GM19239 (cell line): ENCODE results near the gene SCYGR7.
"Not testable (repeated sequence)": the region's sequence is repeated elsewhere in the genome, so short reads cannot be mapped to it uniquely, and the experiment has no call there.

Experiments used
- DNase-seq: peaks from one replicate; pipeline ENCODE4 v3.0.0; 2011; ENCODE audit warnings: low spot score; ENCODE audit not compliant: insufficient read length
- FAIRE-seq: peaks from 2 replicates; lab custom pipeline; 2011; peaks lifted over from hg19 to GRCh38; lab: Jason Lieb, UNC

SCYGR7 gene

GRCh38 chr2:227748079-227748478, 19.9 kb downstream of the SCYGR7 start:
- FAIRE-seq (no peak), DNase-seq (no peak)

DNA sequence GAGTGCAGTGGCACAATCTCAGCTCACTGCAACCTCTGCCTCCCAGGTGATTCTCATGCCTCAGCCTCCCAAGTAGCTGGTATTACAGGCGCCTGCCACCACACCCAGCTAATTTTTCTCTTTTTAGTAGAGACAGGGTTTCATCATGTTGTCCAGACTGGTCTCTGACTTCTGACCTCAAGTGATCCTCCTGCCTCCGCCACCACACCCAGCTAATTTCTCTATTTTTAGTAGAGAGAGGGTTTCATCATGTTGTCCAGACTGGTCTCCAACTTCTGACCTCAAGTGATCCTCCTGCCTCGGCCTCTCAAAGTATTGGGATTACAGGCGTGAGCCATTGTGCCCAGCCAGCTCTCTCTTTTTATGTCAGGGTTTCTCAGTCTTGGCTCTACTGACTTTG, 28.1 kb downstream of the SCYGR7 start:
- not testable (repeated sequence) for FAIRE-seq, DNase-seq

- no peak for DNase-seq
- no peak for FAIRE-seq
These were observed 31.4 kb downstream of the SCYGR7 start for GRCh38 chr2:227759411-227760118.

DNA sequence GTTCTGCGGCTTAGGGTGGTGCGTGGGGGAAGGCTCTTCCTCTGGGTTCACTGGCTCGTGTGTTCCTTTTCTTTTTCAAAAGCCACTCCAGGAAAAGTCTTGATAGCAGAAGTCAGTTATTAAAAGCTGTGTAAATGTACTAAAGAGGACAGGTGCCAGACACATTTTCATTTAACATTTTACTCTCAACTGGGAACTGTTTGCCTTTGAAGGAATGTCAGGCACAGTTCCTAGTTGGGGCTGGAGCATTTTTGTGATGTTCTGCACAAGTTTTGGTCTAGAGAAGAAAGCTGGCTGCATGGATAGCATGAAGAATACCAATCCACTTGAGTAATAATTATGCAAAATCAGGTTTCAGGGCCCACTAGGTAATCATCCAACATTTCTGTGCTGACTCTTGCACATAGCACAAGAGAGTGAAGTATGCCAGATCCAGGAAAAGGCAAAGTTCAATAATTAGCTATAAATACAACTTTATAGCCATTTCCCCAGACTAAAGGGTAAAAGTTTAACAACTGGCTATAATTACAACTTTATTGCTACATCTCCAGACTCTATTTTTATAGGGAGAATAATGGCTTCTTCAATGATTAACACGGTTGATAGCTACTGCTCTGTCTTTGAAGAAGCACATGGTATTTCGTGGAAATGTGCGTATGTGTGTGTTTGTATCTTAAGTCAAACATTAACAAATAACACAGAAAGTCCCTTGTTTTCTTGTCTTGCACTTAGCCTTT, 33.8 kb downstream of the SCYGR7 start:
- no peak for FAIRE-seq
- no peak for DNase-seq

DNA sequence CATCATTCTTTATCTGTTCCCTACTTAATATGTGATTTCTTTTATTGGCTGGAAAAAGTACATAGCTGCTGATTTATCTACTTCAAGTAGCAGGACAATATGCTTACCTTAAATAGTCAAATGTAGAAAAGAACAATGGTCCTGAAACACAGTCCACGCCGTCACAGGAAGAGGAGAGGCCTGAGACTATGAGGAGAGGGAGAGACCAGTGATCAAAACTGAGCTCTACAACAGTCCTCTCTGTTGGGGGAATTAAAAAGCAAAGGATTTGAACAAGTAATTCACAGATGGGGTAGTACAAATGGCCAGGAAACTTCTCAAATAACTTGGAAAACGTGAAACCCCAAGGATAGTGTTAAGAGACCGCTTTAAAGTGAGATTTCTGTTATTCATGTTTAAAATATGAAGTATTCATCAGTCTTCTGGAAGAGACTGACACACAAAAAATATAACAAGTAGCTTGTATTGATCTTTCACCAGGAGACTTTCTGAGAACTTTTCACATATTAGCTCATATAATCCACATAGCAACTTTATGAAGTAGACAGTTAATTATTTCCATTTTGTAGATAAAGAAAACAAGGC, 37.7 kb downstream of the SCYGR7 start:
- FAIRE-seq (no peak), DNase-seq (no peak)

DNA sequence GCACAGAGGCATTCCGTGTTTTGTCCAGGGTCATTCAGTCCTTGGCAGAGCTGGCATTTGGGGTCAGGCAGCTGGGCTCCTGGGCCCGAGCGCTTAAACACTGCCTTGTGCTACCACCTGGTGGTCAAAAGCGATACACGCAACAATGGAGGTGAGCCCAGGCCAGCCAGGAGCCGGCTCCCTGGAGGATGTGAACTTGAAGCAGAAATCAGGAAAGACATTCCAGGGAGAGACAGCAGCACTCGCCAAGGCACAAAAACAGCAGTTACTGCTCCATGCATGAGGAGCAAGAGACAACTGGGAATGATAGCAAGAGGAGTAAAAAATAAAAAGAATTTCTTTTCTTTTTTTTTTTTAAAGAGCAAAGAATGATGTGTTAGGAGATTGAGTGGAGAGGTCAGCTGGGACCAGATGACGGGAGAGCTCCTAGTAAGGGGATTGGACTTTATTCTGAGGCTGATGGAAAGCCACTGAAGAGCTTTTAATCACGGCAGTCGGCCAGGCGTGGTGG, 38.3 kb downstream of the SCYGR7 start:
- peak; percentile 97 for FAIRE-seq

GRCh38 chr2:227767830-227768229, 39.7 kb downstream of the SCYGR7 start:
- no peak for DNase-seq
- no peak for FAIRE-seq

More for the DNA sequence above, 38.3 kb downstream of the SCYGR7 start:
- DNase-seq, result peak; percentile 67

DNA sequence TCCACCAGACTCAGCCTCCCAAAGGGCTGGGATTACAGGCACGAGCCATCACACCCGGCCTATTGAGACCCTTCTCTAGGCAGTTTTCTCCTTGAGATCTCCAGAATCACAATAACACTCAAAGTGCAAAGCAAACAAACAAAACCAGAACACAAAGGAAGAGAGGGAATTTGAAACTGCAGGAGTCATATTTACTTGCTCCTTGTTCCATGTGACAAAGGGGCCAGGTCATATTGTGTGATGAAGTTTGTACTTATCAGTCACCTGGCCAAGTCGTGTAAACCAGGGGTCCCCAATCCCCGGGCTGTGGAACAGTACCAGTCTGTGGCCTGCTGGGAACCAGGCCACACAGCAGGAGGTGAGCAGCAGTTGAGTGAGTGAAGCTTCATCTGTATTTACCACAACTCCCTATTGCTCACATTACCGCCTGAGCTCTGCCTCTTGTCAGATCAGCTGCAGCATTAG, 44.1 kb downstream of the SCYGR7 start:
- DNase-seq, result no peak
- no peak for FAIRE-seq

DNA sequence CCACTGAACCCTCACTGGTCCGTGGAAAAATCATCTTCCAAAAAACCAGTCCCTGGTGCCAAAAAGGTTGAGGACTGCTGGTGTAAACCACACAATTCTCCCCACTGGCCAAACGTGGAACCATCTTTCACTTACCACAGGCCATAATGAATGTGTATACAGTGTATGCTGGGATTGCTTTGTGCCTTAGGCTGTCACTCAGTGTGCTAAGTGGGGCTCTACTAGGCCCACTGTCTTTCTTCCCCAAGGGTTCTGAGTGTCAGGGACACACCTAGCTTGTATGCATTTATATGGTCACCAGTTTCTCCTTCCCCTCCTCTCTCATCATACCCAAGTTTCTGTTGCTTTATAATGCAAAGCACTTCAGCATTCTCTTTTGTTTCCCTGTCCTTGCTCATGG, 44.8 kb downstream of the SCYGR7 start:
- no peak for DNase-seq
- no peak for FAIRE-seq

GRCh38 chr2:227774011-227774624, 46.0 kb downstream of the SCYGR7 start:
- no peak for DNase-seq
- peak; percentile 4 for FAIRE-seq

DNA sequence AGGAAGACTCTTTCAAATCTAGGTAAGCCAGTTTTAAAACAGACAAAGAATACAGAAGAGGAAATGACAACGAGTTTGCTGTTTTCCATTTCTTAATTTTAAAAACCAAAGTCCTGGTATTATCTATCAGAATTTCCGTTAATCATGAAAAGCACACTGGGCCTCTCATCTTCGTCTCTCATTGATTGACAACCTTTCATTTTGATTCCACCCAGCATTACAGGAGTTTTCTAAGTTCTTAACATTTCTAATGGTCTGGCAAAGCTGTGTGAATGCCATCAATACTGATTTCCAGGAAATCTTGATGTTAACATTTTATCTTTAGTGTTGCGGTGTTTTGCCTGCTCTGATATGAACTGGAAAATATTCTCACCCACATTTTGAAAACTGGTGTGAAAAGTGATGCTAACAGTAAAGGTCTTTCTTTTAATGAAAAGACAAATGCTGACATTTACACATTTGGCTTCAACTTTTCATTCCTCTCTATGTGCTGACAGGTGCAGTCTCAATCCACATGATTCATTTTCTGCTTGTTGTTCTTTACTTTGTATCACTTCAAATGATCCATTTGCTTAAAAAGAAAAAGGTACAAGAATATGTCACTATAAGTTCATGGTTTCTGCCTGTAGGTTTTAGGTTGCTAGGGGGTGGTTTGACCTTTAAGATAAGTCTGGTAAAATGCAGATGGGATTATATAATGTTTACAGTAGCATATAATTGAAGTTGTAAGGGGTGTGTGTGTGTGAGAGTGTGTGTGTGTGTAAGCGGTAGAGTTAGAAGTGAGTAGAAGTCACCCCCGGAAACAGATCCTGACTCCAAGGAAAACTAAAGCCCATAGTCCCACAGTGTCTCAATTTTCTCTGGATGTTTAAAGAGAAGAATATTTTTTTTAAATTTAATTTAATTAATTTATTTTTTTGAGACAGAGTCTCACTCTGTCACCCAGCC, 47.0 kb downstream of the SCYGR7 start:
- DNase-seq (no peak), FAIRE-seq (no peak)
